Activated CD4-positive, alpha-beta T cell treated with anti-CD3 and anti-CD28 coated beads for 48 hours (primary cell): ENCODE data around the gene ALAD.
A peak's percentile ranks its signal among the peaks of the same experiment; 100 is the strongest.
"Not testable (repeated sequence)": the region's sequence is repeated elsewhere in the genome, so short reads cannot be mapped to it uniquely, and the experiment has no call there.

Experiments
- DNase-seq: peaks from one replicate; pipeline ENCODE4 v3.0.0-alpha.2; 2020

The ALAD gene

DNA sequence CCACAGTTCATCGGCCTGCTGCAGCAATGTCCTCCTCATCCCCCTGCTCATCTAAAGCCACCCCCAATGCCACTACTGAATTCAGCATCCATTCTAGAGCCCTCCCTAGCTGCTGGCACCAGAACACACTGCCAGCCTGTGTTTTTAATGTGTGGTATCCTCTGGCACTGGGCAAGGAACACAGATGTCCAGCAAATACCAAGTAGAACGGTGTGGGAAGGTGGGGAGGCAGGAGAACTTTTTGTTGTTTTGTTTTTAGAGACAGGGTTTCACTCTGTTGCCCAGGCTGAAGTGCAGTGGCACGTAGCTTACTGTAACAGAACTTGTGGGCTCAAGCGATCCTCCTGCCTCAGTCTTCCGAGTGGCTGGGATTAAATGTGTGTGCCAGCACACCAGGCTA, 29.0 kb downstream of the ALAD start:
- DNase-seq, result no peak

DNA sequence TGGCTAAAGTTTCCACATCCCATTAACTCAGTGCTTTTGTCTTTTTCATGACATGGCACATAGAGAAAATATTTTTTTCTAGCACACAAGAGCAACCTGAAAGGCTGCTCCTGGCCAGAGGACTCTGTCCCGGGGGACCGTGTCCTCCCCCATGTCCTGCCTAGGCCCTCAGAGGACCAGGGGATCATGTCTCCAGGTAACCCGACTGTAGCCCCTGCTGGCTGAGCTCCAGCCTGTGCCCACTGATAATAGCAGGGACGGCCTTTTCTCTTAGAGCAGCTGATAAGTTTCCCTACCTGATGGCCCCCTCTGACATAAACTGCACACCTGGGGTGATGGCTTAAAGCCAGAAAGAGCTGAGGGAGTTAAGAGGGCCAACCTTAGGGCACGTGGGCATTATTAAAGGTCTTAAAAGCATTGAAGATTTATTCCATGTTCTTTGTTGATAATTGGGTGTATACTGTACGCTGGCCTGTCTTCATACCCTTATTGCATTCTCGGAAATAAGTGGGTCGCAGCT, 30.2 kb downstream of the ALAD start:
- DNase-seq, result no peak

DNA sequence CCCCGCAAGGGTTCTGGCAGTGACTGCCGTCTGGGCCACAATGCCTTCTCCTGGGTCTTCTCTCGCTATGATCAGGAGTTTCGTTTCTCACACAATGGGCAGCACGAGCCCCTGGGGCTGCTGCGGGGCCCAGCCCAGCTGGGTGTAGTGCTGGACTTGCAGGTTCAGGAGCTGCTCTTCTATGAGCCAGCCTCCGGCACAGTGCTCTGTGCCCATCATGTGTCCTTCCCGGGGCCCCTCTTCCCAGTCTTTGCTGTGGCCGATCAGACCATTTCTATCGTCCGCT, 31.3 kb downstream of the ALAD start:
- no peak for DNase-seq

DNA sequence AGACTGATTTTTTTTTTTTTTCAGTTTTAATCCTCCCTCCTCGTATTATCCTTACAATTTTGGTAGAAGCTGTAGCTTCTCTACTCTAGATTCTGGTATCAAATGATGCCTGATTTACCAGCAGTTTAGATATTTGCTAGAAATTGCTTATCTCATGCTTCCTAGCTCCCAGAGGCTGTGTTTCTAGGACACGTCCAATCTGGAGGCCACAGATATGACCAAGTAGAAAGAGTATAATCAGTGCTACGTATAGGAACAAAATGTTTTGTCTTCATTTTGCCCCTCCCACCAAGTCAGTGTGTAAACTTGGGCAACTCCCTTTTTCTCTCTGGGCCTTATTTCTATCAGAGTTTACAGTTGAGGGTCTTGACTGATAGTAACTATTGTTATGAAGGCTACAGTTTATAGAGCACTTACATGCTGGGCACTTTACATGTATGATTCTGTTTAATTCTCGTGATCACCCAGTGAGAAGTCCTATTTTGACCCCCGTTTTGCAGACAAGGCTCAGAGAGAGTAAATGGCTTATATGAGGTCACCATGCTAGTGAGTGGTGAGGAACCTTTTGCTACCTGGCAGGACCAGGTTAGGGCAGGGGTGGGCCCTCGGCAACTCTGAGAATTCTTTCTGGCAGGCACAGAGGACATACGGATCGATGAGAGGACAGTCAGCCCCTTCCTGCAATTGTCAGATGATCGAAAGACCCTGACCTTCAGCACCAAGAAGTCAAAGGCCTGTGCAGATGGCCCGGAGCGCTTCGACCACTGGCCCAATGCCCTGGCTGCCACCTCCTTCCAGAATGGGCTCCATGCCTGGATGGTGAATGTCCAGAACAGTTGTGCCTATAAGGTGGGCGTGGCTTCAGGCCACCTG, 31.9 kb downstream of the ALAD start:
- DNase-seq, result no peak

DNA sequence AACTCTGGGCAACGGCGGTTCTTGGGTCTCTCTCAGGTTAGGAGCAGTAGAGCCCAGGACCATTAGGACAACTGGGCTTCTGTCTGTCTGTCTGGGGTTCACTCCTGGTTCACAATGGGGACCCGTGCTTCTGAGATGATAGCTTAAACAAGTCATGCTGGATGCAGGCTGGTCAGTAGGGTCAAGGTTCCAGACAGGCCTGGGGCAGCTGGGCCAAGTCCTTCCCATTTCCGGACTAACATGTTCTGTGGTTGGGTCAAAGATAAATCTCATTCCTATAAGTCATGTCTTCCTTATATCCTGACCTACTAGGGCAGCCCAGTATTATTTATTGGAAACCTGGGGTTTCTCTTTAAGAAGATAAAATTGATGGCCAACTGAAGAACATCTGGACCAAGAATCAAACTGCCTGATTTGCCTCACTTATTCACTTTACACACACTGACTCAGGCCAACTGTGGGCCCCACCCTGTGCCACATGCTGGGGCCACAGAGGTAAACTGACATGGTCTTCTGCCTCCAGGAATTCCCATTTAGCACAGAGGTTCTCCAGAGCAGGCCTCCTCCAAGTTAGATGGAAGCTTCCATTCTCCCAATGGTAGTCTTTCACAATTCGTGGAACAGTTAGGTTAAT, 32.6 kb downstream of the ALAD start:
- DNase-seq, result no peak

DNA sequence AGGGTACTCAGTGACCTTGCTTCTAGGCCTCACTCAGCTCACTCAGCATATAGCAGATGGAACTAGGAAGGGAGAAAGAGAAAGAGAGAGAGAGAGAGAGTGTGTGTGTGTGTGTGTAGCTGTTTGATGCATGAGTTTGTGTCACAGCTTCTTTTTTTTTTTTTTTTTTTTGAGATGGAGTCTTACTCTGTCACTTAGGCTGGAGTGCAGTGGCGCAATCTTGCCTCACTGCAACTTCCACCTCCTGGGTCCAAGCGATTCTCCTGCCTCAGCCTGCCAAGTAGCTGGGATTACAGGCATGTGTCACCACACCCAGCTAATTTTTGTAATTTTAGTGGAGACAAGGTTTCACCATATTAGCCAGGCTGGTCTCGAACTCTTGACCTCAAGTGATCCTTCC, 35.4 kb downstream of the ALAD start:
- DNase-seq, result not testable (repeated sequence)

DNA sequence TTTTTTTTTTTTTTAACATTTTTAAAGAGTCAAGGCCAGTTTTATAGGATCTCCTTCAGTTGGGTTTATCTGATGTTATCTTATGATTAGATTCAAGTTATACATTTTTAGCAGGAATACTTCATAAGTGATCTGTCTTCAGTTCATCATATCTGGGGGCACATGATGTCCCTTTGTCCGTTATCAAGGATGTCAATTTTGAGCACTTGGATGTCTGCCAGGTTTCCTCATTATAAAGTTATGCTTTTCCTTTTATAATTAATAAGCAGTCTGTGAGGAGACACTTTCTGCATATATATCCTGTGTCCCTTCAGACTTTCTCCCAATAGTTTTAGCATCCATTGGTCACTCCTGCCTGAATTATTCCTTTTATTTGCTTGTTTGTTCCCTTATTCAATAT, 36.1 kb downstream of the ALAD start:
- DNase-seq, result no peak

DNA sequence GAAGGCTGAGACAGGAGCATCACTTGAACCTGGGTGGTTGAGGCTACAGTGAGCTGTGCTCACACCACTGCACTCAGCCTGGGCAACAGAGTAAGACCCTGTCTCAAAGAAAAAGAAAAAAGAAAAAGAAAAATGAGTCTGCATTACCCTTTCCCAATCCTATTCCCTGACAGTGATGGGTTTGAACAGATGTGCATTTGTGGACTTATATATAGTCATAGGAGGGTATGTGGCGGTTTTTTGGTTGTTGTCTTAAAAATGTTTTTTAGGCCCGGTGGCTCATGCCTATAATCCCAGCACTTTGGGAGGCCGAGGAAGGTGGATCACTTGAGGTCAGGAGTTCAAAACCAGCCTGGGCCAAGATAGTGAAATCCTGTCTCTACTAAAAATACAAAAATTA, 37.7 kb downstream of the ALAD start:
- no peak for DNase-seq

DNA sequence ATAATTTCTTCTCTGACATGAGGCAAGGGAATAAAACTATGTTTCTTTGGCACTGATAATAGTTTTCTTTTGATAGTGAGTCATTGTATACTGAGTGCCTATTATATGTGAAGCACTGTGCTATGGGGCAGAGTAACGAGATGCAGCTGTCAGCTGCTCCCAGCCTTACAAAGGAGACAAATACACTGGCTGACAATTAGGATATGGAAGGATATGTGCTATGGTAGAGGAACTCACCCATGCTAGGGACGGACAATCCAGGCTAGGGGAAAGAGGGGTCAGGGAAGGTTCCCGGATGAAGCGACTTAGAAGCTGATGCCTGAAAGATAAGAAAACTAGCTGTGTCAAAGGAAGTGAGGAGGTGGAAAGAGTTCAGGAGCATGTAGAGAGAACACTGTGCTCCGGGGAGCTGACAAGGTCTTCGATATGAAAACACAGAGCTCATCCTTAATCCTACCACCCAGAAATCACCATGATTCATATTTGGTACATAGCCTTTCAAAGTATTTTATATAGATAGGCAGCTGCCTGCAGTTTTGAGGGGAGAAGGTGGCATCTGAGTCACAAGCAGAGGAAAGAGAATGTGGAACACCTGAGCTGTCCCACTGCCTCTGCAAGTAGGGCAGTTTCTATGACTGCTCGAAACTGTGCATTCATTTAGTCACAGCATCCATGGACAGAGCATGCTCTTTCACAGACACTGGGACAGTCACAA, 39.6 kb downstream of the ALAD start:
- peak; percentile 66 for DNase-seq

DNA sequence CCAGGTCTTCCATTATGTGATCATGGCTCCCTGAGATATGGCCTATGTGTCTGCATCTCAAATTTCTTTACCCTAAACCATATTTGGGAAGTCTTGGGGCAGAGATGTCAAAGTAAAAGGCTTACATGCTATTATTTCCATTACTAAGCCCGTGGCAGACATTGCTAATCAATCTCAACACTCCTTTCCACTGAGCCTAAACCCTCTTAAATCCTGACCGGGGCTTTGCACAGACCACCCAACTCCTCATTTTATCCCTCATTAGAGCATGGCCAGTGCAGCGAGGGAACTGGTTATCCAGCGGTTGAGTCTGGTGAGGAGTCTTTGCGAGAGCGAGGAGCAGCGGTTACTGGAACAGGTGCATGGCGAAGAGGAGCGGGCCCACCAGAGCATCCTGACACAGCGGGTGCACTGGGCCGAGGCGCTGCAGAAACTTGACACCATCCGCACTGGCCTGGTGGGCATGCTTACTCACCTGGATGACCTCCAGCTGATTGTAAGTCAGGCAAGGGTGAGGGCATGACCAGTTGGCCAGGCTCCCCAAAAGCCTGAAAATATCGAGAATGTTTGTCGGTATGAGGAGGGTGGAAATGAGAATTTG, 40.7 kb downstream of the ALAD start:
- no peak for DNase-seq

DNA sequence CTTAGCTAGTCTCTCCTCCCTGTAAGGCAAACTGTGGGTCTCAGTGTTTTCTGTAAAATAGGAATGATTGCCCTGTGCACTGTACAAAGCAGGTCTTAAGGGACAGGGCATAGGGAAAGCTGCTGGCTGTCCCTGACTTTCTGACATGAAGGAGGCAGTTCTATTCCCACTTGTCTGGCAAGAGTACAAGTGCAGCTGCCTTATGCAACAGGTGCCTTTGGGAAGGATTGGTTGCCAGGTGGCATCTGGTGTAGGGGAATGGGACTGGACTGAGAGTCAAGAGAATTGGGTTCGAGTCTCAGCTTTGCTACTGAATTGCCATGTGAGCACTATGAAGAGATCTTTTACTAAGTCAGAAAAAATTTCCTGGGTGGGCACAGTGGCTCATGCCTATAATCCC, 41.7 kb downstream of the ALAD start:
- no peak for DNase-seq

DNA sequence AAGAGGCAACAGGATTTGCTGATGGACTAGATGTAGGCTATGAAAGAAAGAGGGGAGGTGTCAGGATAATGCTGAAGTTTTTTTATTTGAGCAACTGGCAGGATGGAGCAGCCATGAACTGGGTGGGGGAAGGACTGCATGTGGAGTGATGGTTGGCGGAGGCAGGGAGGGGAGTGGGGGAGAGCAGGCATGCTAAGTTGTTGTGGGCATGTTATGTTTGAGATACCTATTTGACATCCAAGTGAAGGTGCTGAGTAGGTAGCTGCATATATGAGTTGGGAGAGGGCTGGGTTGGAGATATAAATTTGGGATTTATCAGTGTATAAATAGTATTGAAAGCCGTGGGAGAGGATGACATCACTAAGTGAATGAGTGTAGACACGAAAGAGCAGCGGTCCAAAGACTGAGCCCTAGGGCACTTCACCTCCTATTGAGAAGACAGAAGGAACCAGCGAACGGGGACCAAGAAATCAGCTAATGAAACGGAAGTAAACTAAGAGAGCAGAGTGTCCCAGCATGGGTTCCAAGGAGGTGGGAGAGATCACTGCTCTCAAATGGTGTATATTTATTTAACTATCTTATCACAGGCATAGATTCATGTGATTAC, 44.3 kb downstream of the ALAD start:
- no peak for DNase-seq

DNA sequence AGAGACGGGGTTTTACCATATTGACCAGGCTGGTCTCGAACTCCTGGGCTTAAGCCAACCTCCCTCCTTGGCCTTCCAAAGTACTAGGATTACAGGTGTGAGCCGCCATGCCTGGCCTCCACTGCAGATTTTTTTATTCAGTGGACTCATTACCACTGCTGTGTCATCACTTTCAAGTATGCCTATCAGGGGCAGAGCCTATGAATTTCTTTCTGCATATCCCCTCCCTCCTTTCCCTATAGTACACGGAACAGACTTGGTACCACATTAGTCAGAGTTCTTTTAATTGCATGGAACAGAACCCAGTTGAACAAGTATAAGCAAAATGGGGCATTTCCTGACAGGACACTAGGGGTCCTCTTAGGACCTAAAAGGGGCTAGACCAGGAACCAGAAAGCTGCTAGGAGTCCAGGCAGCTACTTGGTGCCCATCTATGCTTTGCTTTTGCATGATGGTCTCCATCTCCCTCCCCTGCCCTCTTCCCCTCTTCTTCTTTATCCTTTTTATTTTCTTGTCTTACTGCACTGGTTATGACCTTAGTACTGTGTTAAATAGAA, 46.0 kb downstream of the ALAD start:
- no peak for DNase-seq

DNA sequence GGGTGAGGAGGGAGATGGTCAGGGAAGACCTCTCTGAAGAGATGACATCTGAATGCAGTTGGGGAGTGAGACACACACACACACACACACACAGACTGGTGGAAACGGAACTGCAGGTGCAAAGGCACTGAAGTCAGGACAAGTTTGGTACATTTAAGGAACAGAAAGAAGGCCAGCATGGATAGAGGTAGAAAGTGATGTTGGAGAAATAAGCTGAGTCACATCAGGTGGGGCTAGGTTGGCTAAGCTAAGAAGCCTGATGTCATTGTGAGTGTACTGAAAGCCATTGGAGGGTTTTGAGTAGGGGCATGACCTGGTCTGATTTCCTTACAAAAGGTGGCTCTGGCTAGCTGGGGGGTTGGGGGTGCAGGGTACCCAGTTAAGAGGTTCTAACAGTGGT, 48.7 kb downstream of the ALAD start:
- no peak for DNase-seq

DNA sequence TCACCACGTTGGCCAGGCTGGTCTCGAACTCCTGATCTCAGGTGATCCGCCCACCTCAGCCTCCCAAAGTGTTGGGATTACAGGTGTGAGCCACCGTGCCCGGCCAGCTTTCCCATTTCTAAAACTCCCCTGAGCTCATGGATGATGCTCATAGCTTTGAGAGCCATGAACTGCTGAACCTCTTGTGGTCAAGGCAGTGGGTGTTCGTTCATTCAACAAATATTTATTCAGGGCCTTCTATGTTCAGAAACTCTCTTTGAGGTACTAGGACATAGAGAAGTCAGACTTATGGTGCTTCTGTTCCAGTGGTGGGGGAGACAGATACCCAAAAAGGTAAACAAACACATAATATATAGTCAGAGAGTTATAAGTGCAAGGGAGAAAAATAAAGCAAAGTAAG, 49.1 kb downstream of the ALAD start:
- no peak for DNase-seq

DNA sequence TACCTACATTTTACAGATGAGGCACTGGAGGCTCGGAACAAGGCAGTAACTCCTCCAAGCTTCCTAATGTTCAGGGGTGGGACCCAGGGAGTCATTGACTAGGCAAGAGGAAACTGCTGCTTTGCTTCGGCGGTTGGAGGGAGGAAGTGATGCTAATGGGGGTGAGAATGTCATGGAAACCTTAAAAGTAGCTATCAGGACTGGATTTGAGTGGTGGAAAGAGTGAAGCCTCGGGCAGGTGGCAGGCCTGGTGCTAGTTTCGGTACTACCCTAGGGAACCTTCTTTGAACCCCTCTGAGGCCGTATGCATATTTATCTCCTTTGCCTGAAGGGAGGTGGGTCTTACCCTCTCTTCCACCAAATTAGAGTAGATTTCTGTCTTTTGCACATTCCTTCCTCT, 50.1 kb downstream of the ALAD start:
- peak; percentile 69 for DNase-seq

DNA sequence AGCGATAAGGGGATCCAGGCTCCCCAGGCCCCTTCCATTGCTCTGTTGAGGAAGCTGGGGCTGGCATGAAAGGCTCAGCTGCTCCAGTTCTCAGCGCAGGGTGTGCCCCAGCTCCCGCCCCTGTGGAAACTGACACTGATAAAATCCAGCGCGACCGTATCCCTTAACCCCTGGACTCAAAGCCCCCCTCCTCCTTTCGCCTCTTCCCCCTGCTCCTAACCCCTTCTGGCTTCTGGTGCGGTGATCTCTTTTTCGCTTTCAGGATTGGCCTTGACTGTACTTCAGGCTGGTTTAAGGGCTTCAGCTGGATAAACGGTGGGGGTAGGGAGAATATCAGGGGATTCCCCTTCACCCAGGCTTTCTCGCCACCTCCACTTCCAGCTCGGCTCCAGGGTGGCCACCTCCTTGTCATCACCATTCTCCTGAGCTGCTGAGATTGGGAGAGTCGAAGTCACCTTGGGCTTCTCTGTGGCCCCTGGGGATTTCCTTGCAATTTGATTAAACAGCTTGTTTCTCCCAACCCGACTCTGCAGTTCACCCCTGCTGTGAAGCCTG, 50.9 kb downstream of the ALAD start:
- peak; percentile 32 for DNase-seq

DNA sequence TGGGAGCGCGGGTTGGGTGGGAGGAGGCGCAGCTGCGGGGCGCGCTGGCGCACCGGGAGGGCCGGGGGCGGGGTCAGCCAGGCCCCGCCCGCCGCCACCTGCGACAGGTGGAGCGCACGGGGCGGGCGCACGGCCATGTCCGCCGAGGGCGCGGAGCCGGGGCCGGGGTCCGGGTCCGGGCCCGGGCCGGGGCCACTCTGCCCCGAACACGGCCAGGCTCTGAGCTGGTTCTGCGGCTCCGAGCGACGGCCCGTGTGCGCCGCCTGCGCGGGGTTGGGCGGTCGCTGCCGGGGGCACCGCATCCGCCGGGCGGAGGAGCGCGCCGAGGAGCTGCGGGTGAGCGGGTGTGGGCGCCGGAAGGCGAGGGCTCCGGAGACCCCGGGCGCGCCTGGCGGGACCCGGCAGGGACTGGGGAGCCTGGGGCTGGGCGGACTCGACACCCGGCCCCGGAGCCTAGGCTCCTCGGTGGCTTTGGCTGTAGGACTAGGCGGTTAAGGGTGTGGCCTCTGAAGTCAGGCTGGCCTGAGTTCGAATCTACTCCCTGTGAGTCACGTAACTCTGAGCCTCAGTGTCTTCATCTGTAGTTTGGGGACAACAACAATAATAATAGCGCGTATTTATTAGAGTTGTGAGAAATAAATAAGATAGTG, 51.5 kb downstream of the ALAD start, which contains the start of gene BSPRY:
Gene BSPRY (plus strand): TSS at position 97 of the 650 bp plus-strand sequence. CDS start 39 bp downstream, at position 136.
- peak; percentile 48 for DNase-seq

DNA sequence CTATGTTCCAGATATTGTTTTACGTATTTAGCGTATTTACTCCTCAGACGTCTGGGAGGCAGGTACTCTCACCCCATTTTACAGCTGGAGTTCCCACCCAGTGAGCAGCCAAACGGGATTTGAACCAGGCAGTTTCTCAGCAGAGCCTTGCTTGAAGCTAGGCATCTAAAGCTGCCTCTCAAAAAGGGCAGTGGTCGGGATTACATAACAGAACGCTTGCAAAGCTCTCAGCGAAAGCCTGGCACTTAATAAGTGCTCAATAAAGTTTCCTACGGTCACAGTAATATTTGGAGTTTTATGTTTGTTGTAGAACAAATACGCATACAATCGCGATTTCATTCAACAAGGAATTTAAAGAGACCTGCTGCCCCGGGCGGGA, 52.0 kb downstream of the ALAD start:
- DNase-seq, result no peak

DNA sequence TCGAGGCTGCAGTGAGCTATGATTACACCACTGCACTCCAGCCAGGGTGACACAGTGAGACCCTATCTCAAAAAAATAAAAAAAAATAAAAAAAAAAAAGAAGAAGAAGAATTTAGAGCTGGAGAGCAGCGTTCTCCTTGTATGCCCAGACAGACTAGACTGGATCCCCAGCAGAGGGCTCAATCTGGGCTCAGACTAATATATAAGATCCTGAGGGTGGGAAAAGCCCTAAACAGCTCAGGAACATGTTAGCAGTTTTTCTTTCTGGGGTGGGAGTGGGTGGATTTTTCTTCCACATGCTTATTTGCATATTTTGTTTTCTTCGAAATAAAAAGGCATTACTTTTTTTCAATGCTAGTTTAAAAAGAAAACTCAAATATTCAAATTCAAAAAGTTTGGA, 52.6 kb downstream of the ALAD start:
- no peak for DNase-seq

DNA sequence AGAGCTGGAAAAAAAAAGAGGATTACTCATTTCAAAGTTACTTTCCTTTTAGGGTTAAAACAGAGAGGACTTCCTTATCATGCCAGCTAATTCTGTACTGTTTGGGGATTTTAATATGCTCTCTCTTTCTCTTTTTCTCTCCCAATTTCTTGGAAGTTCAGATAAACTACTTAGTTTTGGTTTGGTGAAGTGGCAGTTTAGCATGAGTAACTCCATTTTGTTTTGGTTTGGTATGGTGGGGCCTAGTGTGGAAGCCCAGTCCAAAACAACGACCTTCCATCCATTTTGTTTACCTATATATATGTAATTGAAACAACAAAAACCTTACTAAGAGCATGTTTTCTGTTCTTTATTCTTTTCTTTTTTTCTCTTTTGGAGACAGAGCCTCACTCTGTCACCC, 55.4 kb downstream of the ALAD start:
- DNase-seq, result no peak

DNA sequence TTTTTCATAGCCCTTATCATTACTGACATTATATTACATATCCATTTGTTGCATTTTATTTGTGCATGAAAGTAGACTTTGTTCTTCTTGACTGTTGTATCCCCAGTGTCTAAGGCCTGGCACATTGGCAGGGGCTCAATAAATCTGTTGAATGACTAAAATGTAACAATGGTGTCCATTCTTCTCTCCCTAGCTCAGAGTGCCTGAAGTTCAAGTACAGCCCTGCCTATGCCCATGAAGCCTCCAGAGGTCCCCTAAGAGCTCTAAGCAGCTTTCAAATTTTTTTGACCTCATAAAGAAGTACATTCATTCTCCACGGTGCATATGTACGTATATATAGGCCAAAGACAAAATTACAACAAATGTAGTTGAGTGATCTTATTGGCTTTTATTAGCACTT, 55.9 kb downstream of the ALAD start:
- DNase-seq, result no peak
